HepG2 (cell line): ENCODE data around the gene PSMC4. TPM values are rescaled to one million over a fixed set of nuclear protein-coding genes. Genes with fewer than 3 reads are reported as not detected.

Source experiments
- CCAR2 ChIP-seq: fragments of 200-400 bp; formaldehyde crosslinking; optimal IDR thresholded peaks from 2 replicates; pipeline ENCODE3; 2018; ENCODE audit warnings: low read depth, mild to moderate bottlenecking, low read length, moderate library complexity
- HNF1B ChIP-seq: sonication (generic); formaldehyde crosslinking; IDR thresholded peaks from 2 replicates; pipeline ENCODE4 v1.5.1; 2020; ENCODE audit warnings: mild to moderate bottlenecking, moderate library complexity, missing genetic modification reagents
- PAXIP1 ChIP-seq: sonication (generic); formaldehyde crosslinking; conservative IDR thresholded peaks from 2 replicates; pipeline ENCODE4 v1.4.0; 2020; ENCODE audit warnings: mild to moderate bottlenecking, missing genetic modification reagents, moderate library complexity
- PBX3 ChIP-seq: sonication (generic); formaldehyde crosslinking; IDR thresholded peaks from 2 replicates; pipeline ENCODE4 v1.8.1; 2023; ENCODE audit warnings: missing genetic modification reagents, inconsistent platforms, borderline replicate concordance
- PHF5A ChIP-seq: IDR thresholded peaks from one replicate; pipeline ENCODE4 v1.6.1; 2018; ENCODE audit warnings: low read depth, missing genetic modification reagents; ENCODE audit not compliant: unreplicated experiment
- SP2 ChIP-seq: sonication (generic); formaldehyde crosslinking; IDR thresholded peaks from 2 replicates; pipeline ENCODE4 v1.5.1; 2020; ENCODE audit warnings: mild to moderate bottlenecking, missing genetic modification reagents
- TP53 ChIP-seq: sonication (generic); formaldehyde crosslinking; conservative IDR thresholded peaks from 2 replicates; pipeline ENCODE4 v1.4.0; 2020; ENCODE audit warnings: missing genetic modification reagents
- UBTF ChIP-seq: sonication (generic); formaldehyde crosslinking; IDR thresholded peaks from 2 replicates; pipeline ENCODE4 v1.4.0; 2020; ENCODE audit warnings: mild to moderate bottlenecking, missing genetic modification reagents
- ZBTB44 ChIP-seq: sonication (generic); formaldehyde crosslinking; IDR thresholded peaks from 2 replicates; pipeline ENCODE4 v1.4.0; 2020; ENCODE audit warnings: missing genetic modification reagents
- ZNF234 ChIP-seq: sonication (generic); formaldehyde crosslinking; conservative IDR thresholded peaks from 2 replicates; pipeline ENCODE4 v1.5.1; 2020; ENCODE audit warnings: mild to moderate bottlenecking, missing genetic modification reagents
- ZNF274 ChIP-seq: sonication (generic); formaldehyde crosslinking; IDR thresholded peaks from 2 replicates; pipeline ENCODE4 v1.5.1; 2020; ENCODE audit warnings: mild to moderate bottlenecking, missing genetic modification reagents
- ZNF607 ChIP-seq: sonication (generic); formaldehyde crosslinking; IDR thresholded peaks from 2 replicates; pipeline ENCODE4 v1.5.1; 2020; ENCODE audit warnings: missing genetic modification reagents, mild to moderate bottlenecking, borderline replicate concordance
- ZNF773 ChIP-seq: sonication (generic); formaldehyde crosslinking; IDR thresholded peaks from 2 replicates; pipeline ENCODE4 v1.4.0; 2020; ENCODE audit warnings: missing genetic modification reagents, borderline replicate concordance
- polyA plus RNA-seq, 8 experiments: library from polyadenylated mRNA; depleted of rRNA in 3 of 8; stranded (reverse) in 7 of 8; unstranded in 1 of 8; fragments of >200 nt; fragmentation: Illumina TruSeq in 4 of 8; extraction: Trizol in 4 of 8; gene quantifications; 2 replicates each; pipeline versions ENCODE4 v1.2.1 to v1.2.3, GENCODE V29; 2011 to 2016; ENCODE audit warnings: low read depth in 4 of 8, missing spikeins in 1 of 8, mixed read lengths in 1 of 8; ENCODE audit not compliant: insufficient read depth in 1 of 8
- total RNA-seq, 5 experiments: library from RNA; depleted of rRNA; stranded (reverse); fragments of >200 nt; fragmentation: Illumina TruSeq; extraction: Trizol; gene quantifications; 2 replicates each; pipeline ENCODE4 v1.2.3, GENCODE V29; 2016; ENCODE audit warnings: low read depth in 1 of 5

The PSMC4 gene
- total and polyA plus RNA-seq, 2 of the 13 experiments (the other 11 are each of a cell fraction or from before 2014, with no cell fraction given): 49.9 to 160 TPM

GRCh38 chr19:39970675-39971379 lies at the start of gene PSMC4 (continued):
- TF ChIP-seq PAXIP1 (peak; percentile 66; the same call in 1 of the 2 replicates), UBTF (CRISPR knock-in tag) (peak; percentile 79), SP2 (peak; percentile 73), TP53 (CRISPR knock-in tag) (no peak), ZNF234 (no peak), PHF5A (CRISPR knock-in tag) (peak; percentile 85), ZNF773 (CRISPR knock-in tag) (peak; percentile 43; the same call in 1 of the 2 replicates), PBX3 (no peak), ZBTB44 (CRISPR knock-in tag) (0 out of 2 replicates have a peak, but pooled peaks have one; percentile 50), ZNF607 (CRISPR knock-in tag) (peak; percentile 64; the same call in 1 of the 2 replicates), ZNF274 (CRISPR knock-in tag) (peak; percentile 63; the same call in 1 of the 2 replicates), CCAR2 (no peak), HNF1B (CRISPR knock-in tag) (peak; percentile 96)
